Activated CD8-positive, alpha-beta memory T cell treated with anti-CD3 and anti-CD28 coated beads for 36 hours (primary cell): Measurements from ENCODE around the gene ITGA8. TPM values are rescaled to one million over a fixed set of nuclear protein-coding genes. Genes with fewer than 3 reads are reported as not detected.
"Not testable (repeated sequence)": the region's sequence is repeated elsewhere in the genome, so short reads cannot be mapped to it uniquely, and the experiment has no call there.

ENCODE experiments used
- CTCF ChIA-PET: fragments of 350-600 bp; sonication (Branson Sonifier 250); formaldehyde crosslinking; loops from one replicate; lab custom pipeline; 2021; ENCODE audit warnings: antibody characterized with exemption; lab: Charles Lee
- POLR2A ChIA-PET: fragments of 350-600 bp; sonication (Branson Sonifier 250); formaldehyde crosslinking; loops from one replicate; lab custom pipeline; 2021; ENCODE audit warnings: antibody characterized with exemption; lab: Charles Lee
- total RNA-seq, 2 experiments: library from RNA; stranded (reverse); gene quantifications; one replicate each; pipeline ENCODE4 v1.2.3, GENCODE V29; 2021

The ITGA8 gene
- total RNA-seq, 2 experiments from 2014 or later = not detected

DNA sequence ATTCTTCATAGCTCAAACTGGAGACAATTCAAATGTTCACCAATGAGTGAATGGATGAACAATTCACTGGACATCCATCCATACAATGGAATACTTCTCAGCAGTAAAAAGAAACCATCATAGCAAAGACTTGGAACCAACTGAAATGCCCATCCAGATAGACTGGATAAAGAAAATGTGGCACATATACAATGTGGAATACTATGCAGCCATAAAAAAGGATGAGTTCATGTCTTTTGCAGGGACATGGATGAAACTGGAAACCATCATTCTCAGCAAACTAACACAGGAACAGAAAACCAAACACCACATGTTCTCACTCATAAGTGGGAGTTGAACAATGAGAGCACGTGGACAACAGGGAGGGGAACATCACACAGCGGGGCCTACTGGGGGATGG is 136.8 kb downstream of the ITGA8 start:
- CTCF ChIA-PET, POLR2A ChIA-PET: not testable (repeated sequence)

DNA sequence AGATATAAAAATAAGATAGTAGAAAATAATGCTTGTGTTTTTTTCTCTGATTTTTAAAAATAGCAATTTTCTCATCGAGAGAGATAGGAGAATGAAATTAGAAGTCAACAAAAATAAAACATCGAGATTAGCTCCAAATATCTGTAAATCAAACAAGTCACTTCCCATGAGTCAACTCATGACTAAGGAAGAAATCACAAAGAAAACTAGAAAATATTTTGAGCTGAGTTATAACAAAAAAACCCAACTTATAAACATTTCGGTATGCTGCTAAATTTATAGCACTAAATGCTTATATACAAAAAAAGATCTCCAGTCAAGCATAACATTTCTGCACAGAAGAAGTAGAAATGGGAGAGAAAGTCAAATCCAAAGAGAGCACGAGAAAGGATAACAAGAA is 140.1 kb downstream of the ITGA8 start:
- CTCF ChIA-PET = no interaction called here
- POLR2A ChIA-PET = no interaction called here

DNA sequence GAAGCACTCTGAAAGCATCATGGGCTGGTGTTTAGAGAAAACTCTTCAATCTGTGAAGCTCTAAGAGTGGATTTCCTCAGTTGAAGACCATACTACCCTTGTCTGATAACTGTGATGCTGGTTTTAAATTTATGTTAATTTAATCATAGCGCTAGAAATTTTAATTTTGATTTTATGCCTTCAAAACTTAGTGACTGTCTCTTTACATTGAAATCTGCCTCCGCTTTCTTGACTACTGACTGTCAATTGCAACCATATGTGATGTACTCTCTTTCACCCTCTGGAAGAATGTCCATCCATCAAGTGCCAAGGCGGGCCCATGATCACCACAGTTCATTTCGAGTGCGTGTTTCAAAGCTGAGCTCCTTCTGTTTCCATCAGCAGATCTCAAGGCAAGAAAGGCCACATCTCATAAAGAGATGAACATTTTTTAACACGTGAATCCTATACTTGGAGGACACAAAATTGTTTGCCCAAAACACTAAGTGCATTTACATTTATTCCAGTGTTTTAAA is 147.1 kb downstream of the ITGA8 start:
- ChIA-PET POLR2A (no interaction called here), CTCF (no interaction called here)

DNA sequence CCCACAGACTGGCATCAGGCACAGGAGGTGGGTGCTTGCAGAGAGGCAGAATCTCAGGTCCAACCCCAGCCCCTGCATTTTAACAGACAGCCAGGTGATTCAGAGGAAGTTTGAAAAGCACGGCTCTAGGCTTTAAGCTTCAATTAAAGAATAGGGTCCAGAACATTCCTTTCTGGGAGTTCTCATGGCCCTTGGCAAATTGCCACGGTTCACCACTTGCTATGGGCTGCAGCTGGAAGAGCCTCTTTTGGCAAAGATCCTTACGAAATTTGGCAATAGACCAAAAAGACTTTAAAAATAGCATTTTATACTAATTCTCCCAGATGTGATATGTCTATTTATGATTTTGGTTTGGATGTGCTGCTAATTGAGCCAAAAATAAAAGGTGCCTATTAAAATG is 148.1 kb downstream of the ITGA8 start:
- CTCF ChIA-PET = interaction anchor here (0.6 kb wide), 1 partner anchor 18 kb away, joined by 5 read pairs; no protein-coding TSS in a partner anchor
- POLR2A ChIA-PET = no interaction called here

DNA sequence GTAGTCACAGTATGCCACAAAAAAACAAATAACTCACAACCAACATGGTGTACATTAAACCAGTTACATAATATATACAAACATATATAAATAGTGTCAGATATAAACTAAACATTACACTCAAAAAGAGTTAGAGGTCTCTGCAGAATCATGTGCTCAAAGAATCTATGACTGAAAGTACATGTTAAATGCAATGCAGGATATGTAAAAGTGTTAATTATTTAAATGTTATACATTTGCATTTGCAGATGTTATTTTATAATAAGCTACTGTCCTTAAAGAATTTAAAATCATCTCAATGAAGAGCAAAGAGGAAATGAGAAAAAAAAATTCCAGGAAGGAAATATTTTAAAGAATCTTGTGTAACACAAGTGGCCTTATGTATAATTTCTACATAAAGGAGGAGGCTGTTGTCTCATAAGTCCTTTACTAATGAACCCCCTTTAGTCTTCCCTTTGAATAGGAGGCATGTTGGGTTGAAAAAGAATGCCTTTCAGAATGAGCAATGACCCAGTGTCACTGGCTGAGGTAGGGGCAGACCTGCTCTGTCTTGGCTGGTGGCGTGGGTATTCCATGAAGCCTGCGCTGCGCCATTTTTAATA is 148.9 kb downstream of the ITGA8 start:
- CTCF ChIA-PET = interaction anchor here (0.6 kb wide), 1 partner anchor 17 kb away, joined by 5 read pairs; no protein-coding TSS in a partner anchor
- POLR2A ChIA-PET = no interaction called here

DNA sequence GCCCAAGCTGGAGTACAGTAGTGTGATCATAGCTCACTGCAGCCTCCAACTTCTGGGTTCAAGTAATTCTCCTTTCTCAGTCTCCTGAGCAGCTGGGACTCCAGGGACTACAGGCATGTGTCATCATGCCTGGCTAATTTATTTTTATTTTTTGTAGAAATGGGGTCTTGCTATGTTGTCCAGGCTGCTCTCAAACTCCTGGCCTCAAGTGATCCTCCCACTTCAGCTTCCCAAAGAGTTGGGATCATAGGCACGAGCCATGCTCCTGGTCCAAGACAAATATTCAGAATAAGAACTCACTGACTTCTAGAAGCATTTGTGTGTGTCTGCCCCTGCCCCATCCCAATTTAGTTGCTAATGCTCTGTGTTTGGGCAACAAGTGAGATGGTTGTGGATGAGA is 151.8 kb downstream of the ITGA8 start:
- POLR2A ChIA-PET = no interaction called here
- CTCF ChIA-PET = no interaction called here

DNA sequence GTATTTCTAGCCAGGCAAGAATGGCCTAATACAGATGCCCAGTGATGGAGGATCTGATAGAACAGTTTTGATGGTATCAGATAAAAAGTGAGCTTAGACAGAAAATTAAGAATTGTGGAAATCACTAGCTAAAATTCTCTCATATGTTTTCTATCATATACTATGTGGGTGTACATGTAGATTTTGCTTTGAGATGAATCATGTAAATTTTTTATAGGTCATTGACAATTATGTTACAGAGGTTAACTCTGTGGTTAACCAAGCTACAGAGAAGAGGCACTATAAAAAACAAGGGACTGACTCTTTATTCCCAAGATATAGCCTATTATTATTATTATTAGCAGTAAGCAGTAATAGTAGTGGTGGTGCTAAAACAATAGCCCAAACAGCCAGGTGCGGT is 156.5 kb downstream of the ITGA8 start:
- ChIA-PET POLR2A (no interaction called here), CTCF (no interaction called here)

DNA sequence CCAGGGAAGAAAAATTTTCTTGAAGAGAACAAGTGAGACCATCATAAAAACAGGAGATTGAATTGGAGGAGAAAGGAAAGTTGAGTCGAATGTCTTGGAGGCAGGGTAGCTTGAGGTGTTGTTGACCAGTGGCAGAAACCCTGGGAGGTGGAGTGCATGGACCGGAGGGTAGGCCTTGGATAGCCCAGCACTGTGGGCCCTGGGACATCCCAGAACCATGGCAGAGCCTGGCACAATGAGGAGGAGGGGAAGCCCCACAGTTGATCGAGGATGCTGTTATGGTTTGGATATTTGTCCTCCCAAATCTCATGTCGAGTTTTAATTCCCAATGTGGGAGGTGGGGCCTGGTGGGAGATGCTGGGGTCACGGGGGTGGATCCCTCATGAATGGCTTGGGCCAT is 157.1 kb downstream of the ITGA8 start:
- POLR2A ChIA-PET = no interaction called here
- CTCF ChIA-PET = no interaction called here

DNA sequence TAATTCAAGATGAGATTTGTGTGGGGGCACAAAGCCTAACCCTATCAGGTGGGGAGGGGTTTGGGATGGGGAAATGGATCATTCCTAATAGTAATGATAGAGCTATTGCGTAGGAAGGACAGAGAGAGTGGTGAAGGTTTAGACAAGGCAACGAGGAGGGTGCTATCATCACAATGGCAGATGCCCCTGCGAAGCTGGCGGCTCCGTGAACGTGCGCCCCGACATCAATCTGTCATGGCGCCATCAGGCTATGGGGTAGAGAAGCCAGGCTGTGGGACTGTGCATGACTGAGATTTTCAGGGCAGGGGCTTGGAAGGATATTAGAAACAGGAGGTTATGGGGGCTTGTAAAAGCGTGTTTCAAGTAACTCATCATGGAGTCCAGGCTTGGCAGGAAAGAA is 157.6 kb downstream of the ITGA8 start:
- CTCF ChIA-PET = no interaction called here
- POLR2A ChIA-PET = interaction anchor here (0.5 kb wide), 1 partner anchor 434 kb away, joined by 9 read pairs; no protein-coding TSS in a partner anchor

DNA sequence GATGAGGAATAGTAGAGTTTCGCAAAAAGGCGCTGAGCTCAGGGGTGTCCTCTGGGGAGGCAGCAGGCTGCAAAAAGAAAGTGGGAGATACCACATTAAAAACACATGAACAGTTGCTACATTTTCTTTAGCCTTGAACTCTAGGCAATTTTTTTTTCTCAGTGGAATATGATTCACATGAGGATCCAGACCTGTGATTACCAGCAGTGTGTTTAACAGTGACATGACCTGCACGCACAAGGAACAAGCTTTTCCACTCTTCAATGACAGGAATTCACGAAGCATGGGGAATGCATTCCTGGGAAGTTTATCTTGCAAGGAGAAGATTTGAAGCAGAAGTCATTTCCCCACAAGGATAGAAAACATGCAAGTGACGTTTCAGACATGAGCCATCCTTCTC is 161.6 kb downstream of the ITGA8 start:
- POLR2A ChIA-PET = no interaction called here
- CTCF ChIA-PET = no interaction called here

DNA sequence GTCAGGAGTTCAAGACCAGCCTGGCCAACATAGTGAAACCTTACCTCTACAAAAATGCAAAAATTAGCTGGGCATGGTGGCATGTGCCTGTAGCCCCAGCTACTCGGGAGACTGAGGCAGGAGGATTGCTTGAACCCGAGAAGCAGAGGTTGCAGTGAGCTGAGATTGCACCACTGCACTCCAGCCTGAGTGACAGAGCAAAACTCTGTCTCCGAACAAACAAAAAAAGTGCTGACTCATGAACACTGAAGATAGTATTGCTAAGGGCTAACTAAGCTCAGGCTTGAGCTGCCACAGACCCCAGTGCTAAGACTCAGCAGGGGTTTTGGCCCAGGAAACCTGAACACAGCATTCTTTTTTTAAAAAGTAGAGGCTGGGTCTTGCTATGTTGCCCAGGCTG is 162.6 kb downstream of the ITGA8 start:
- CTCF ChIA-PET, POLR2A ChIA-PET: not testable (repeated sequence)

DNA sequence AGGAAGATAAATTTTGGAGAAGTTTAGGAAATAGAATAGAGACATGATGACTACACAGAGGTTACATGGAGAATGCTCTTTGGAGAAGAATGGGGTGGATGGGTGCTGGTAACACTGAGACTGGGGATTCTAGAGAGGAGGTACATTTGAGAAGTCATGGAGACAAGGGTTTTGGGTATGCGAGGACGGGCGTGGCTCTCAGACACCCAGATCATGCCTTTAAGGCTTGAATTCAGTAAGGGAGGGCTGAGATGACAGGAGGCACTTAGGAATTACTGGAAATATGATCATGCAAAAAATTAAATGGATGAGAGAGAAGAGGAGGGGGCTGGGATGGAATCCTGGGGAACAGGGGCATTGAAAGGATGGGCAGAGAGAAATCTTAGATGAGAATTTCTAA is 168.8 kb downstream of the ITGA8 start:
- ChIA-PET POLR2A (no interaction called here), CTCF (no interaction called here)

DNA sequence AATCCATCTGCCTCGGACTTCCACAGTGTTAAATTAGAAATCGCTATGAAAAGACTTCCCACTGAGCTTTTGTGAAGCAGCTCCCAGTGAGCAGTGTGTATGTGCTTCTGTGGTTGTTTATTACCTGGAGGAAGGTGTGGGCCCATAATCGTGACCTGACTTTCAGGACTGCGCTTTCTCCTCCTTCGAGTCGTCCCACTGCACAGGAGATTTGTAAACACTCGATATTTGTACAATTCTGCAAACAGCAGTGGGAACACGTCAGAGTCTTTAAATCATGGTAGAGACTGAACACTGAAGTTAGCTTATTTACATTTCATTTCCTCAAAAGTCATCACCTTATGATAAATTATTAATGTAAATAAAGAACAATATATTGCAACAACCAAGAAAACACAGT is 171.4 kb downstream of the ITGA8 start:
- ChIA-PET POLR2A (no interaction called here), CTCF (no interaction called here)

DNA sequence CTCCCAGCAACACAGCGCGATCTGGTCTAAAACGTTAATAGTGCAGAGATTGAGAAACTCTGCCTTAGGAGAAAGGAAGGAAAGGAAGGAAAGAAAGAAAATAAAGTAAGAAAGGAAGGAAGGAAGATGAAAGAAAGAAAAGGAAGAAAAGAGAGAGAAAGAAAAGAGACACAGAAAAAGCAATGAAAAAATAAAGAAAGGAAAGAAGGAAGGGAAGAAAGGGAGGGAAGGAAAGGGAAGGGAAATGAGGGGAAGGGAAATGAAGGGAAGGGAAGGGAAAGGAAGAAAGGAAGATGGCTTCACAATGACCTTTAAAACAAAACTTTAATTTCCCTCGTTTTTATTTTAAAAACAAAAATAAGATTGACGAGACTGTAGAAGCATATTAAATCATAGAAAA is 173.1 kb downstream of the ITGA8 start:
- ChIA-PET POLR2A (no interaction called here), CTCF (no interaction called here)

DNA sequence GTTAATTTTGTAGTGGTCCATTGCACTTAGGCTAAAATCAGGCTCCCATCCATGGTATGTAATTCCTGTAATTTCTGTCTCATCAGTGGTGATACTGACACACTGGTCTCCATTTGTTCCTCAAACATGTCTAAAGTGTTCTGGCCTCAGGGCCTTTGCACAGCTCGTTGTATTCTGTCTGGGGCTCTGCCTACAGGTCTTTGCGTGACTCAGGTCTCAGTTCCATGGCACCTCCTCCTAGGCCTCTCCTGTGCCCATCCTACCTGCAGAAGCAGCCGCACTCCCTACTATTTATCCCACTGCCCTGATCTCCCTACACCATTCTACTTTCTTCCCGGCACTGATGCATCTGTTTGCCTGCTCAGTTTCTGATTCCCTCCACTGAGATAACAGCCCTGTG is 173.8 kb downstream of the ITGA8 start:
- CTCF ChIA-PET = no interaction called here
- POLR2A ChIA-PET = no interaction called here

DNA sequence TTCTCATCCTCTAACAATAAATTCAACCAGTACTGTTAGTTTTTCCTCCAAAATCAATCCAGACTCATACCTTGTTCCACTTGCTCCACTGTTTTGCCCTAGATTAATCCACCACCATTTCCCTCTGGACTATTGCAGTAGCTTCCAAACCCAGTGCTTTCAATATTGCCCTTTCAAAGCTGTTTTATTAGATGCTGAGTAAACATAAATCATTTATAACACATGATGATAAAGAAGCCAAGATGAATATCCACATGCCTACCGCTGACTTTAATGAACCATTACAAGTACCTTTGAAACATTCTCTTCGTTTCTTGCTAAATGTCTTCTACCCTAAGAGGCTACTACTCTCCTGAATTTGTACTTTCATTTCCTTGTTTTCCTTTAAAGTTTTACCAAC is 174.5 kb downstream of the ITGA8 start:
- CTCF ChIA-PET = no interaction called here
- POLR2A ChIA-PET = no interaction called here

DNA sequence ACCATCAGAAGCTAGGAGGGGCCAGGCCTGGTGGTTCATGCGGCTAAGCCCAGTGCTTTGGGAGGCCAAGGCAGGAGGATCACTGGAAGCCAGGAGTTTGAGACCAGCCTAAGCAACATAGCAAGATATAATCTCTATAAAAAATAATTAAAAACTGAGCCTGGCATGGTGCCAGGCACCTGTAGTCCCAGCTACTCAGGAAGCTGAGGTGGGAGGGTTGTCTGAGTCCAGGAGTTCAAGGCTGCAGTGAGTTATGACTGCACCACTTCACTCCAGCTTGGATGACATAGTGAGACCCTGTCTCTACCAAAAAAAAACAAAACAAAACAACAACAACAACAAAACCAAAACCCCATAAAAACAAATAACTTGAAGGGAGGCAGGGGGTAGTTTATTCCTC is 175.7 kb downstream of the ITGA8 start:
- ChIA-PET CTCF (no interaction called here), POLR2A (no interaction called here)

DNA sequence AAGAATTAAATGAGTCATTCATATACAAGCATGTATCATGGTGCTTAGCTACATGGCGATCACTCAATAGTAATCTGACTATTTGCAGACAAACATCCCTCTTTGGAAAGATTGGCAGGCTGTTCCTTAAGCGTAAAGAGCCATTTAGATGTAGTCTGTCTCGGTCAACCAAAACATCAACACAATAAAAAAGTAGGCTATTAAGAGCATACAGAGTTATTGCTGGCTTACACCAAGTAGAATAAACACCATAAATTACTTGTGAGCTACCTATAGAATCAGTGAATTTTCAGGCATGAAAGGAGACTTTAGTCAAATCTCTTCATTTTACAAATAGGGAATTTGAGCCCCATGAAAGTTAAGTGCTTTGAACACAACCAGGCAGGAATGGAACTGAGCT is 176.9 kb downstream of the ITGA8 start:
- ChIA-PET POLR2A (no interaction called here), CTCF (no interaction called here)

DNA sequence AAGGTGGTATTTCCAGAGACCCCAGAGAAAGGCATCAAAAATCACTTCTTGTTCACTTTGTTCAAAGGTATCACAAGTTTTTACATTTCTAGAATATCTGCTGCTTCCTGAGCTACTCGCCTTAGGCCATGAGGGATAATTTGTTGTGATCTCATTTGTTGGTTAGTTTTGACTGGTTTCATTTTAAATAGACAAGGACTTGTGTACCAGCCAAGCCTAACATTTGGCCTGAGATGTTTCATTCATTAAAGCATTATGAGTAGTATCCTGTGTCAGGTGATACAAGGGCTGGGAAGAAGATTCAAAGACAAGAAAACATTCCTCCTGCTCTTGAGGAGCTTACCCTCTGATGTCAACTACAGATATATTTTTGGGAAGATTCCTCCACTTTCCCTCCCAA is 178.3 kb downstream of the ITGA8 start:
- ChIA-PET POLR2A (no interaction called here), CTCF (no interaction called here)

DNA sequence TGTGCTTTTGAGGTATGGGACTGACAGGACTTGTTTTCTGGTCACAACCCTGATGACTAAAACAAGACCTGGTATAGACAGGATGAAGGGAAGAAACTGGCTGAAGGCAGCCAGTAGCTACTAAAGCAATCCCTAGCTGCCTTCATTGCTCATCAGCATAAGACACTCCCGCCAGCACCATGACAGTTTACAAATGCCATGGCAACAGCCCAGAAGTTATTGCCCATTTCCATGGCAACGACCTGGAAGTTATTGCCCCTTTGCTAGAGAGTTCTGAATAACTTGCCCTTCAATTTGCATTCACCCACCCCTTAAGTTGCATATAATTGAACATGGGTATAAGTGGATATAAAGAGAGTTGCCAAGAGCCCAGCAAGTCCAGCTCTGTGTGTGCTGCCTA is 179.0 kb downstream of the ITGA8 start:
- POLR2A ChIA-PET = no interaction called here
- CTCF ChIA-PET = no interaction called here

DNA sequence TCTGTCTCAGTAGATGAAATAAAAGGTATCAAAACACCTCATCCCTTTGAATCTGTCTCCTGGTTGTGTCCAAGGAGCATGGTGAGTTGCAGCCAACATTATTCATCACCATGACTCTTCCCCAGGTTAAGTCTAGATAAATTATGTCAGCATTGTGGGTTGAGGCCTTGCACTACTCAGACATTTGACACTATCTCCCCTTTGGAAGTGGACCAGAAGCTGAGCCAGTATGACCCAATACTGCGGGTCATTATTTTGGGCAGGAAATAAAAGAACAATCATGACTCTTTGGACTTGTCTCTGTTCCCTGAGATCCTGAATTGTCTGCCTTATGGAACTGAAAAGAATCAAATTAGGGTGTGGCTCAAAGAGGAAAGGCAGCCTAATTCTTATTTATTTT is 180.5 kb downstream of the ITGA8 start:
- CTCF ChIA-PET = no interaction called here
- POLR2A ChIA-PET = no interaction called here
